ENCODE data around the gene GALNT2. TPM values are rescaled to one million over a fixed set of nuclear protein-coding genes. Genes with fewer than 3 reads are reported as not detected.

GALNT2 gene
- total and polyA plus RNA-seq, 2 of the 4 experiments (the other 2 are of a cell fraction), result 50.4 to 189 TPM

DNA sequence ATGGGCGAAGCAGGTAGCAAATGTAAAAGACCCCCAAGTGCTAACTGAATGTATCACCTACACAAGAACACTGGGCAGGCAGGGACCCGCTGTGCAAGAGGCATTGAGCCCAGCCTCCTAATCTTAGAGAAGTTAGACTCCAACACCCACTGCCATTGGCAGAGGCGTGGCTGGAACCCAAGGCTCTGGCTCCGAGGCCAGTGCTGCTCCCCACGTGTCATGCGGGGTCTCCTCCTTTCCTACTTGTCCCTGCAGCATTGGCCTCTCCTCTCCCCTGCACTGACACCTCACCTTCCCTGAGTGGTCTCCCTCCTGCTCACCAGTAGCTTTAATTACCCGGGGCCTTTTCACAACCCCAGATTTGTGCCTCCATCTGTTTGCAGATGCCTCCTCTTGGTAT lies 107.0 kb downstream of the GALNT2 start:
- no peak overlapping the region for H3K18ac ChIP-seq (ENCODE audit: low read depth, low read length)
- peaks cover 59 to 83% of the 10 kb centered on the region in 2 experiments for H3K79me1 ChIP-seq (ENCODE audit: low read depth in 1 of 2, low read length in 2 of 2)
- no peak overlapping the region for H4K8ac ChIP-seq (ENCODE audit: low read depth in 2 of 2, low read length in 2 of 2)
- H4K20me1 ChIP-seq (ENCODE audit: insufficient read depth, low read length), result peaks cover 64% of the 10 kb centered on the region
- no peak overlapping the region for H2BK120ac ChIP-seq (ENCODE audit: low read depth, low read length)
- dilution Hi-C loops (cut with HindIII; ENCODE audit: low sequenced_read_pairs, unreplicated experiment) (no loop called here), intact Hi-C loops (cut with micrococcal nuclease) (no loop called here), in situ Hi-C loops (cut with MboI; ENCODE audit: low sequenced_read_pairs) (no loop called here)
- H3K4me3 ChIP-seq (ENCODE audit: insufficient read depth, low read depth, low read length), result no peak overlapping the region
- H3K4me2 ChIP-seq (ENCODE audit: low read depth, low read length), result no peak overlapping the region
- DNase-seq, result no peak
- H3K56ac ChIP-seq (ENCODE audit: extremely low read depth, insufficient read depth, low read length), result no peak overlapping the region
- no peak overlapping the region for H3K4ac ChIP-seq (ENCODE audit: low read depth, low read length)
- peaks cover 22% of the 10 kb centered on the region for H3K9me1 ChIP-seq (ENCODE audit: insufficient read depth, low read length)
- H2AK5ac ChIP-seq (ENCODE audit: low read depth, low read length), result no peak overlapping the region
- no peak overlapping the region for H4K91ac ChIP-seq (ENCODE audit: insufficient read depth, low read depth, low read length)
- TF ChIP-seq MXI1 (IDR thresholded peaks at IDR 0.05; ENCODE audit: borderline replicate concordance, low read depth, low read length), result no peak
- TF ChIP-seq USF2 (IDR thresholded peaks at IDR 0.05; ENCODE audit: low read depth, low read length), result no peak
- no peak for TF ChIP-seq CTCF (conservative IDR thresholded peaks at IDR 0.05; ENCODE audit: low read depth, low read length)
- TF ChIP-seq RFX5 (IDR thresholded peaks at IDR 0.05; ENCODE audit: low read depth, low read length), result no peak
- no peak for TF ChIP-seq NFE2L2 (IDR thresholded peaks at IDR 0.05; ENCODE audit: low read depth, low read length)
- no peak for TF ChIP-seq RCOR1 (IDR thresholded peaks at IDR 0.05; ENCODE audit: insufficient replicate concordance, low read length)
- BruUV-seq (replicated peaks), result no TSS peak
- ChIA-PET CTCF (no interaction called here), POLR2A (ENCODE audit: unreplicated experiment) (no interaction called here)
- H3K27ac ChIP-seq (ENCODE audit: insufficient read depth, low read length), result no peak overlapping the region
- H4K5ac ChIP-seq (ENCODE audit: low read depth, low read length), result no peak overlapping the region
- no peak overlapping the region for H2BK20ac ChIP-seq (ENCODE audit: low read depth, low read length)
- H3K14ac ChIP-seq (replicated peaks; ENCODE audit: low read depth, low read length), result no peak overlapping the region
- H2BK5ac ChIP-seq (ENCODE audit: low read depth, low read length, poor library complexity, severe bottlenecking), result no peak overlapping the region
- peak overlapping the region; percentile 62 for H2AK9ac ChIP-seq (replicated peaks; ENCODE audit: low read depth, low read length, poor library complexity)
- no peaks in the 10 kb centered on the region for H3K9me3 ChIP-seq (ENCODE audit: control insufficient read depth, insufficient read depth, low read length)
- H3K9ac ChIP-seq (ENCODE audit: low read depth, low read length), result no peak overlapping the region
- H3K4me1 ChIP-seq (ENCODE audit: control insufficient read depth, insufficient read depth, low read length), result peaks cover 23% of the 10 kb centered on the region
- H2BK15ac ChIP-seq (ENCODE audit: low read depth, low read length), result no peak overlapping the region
- 95% methylated on average over 2 of the region's 7 CpGs; no CpG with 5 or more reads in 1 of the 2 experiments for WGBS, 2 experiments (ENCODE audit: extremely low coverage in 2 of 2, insufficient read length in 1 of 2)
- H3K23ac ChIP-seq (ENCODE audit: low read depth, low read length), result no peak overlapping the region
- ATAC-seq (ENCODE audit: low read depth), result no peak
- peaks cover 6% of the 10 kb centered on the region for H3K36me3 ChIP-seq (ENCODE audit: control insufficient read depth, insufficient read depth, low read length)
- no peak overlapping the region for H2AFZ ChIP-seq (replicated peaks; ENCODE audit: low read length, poor library complexity)
- no peaks in the 10 kb centered on the region for H3K27me3 ChIP-seq (ENCODE audit: control insufficient read depth, insufficient read depth, low read length)

All from IMR-90 (cell line).